Dendritic cell treated with granulocyte-macrophage colony-stimulating factor and Interleukin-4, amounts not matched to agents 40 ng/mL and 50 ng/mL, for 4 days (primary cell): Measurements from ENCODE around the gene ZBTB12.
A peak's percentile ranks its signal among the peaks of the same experiment; 100 is the strongest.
"Not testable (repeated sequence)": the region's sequence is repeated elsewhere in the genome, so short reads cannot be mapped to it uniquely, and the experiment has no call there.

ENCODE experiments used
- H3K27ac Mint-ChIP-seq: one replicate; pipeline ENCODE4 v1.8.0; 2022; ENCODE audit warnings: mild to moderate bottlenecking, mixed read lengths
- H3K27me3 Mint-ChIP-seq: one replicate; pipeline ENCODE4 v1.8.0; 2022; ENCODE audit warnings: mild to moderate bottlenecking, mixed read lengths
- H3K36me3 Mint-ChIP-seq: one replicate; pipeline ENCODE4 v1.8.0; 2022; ENCODE audit warnings: low read depth, mixed read lengths
- H3K4me1 Mint-ChIP-seq: one replicate; pipeline ENCODE4 v1.8.0; 2022; ENCODE audit warnings: low read depth, mixed read lengths
- H3K4me3 Mint-ChIP-seq: one replicate; pipeline ENCODE4 v1.8.0; 2022; ENCODE audit warnings: mild to moderate bottlenecking, moderate library complexity, mixed read lengths
- H3K9me3 Mint-ChIP-seq: one replicate; pipeline ENCODE4 v1.8.0; 2022; ENCODE audit warnings: mixed read lengths
- intact Hi-C: fragments of 100-400 bp; cut with micrococcal nuclease; formaldehyde crosslinking; loops from one replicate; pipeline ENCODE4 v1.15.0; 2022

Gene ZBTB12

DNA sequence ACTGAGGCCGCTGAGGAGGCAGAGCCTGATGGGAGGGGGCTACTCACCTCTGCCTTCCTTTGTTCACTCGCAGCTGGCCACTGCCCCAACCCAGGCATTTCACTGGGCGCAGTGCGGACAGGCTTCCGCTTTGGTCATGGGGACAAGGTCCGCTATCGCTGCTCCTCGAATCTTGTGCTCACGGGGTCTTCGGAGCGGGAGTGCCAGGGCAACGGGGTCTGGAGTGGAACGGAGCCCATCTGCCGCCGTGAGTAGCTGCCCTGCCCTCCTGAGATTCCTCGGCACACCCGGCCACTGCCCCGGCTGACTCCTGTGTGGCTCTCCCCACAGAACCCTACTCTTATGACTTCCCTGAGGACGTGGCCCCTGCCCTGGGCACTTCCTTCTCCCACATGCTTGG, 31.7 kb upstream of the ZBTB12 start:
- H3K27me3 Mint-ChIP-seq = peaks cover 13% of the 10 kb centered on the region
- H3K27ac Mint-ChIP-seq = peak overlapping the region; percentile 4
- no peaks in the 10 kb centered on the region for H3K9me3 Mint-ChIP-seq

DNA sequence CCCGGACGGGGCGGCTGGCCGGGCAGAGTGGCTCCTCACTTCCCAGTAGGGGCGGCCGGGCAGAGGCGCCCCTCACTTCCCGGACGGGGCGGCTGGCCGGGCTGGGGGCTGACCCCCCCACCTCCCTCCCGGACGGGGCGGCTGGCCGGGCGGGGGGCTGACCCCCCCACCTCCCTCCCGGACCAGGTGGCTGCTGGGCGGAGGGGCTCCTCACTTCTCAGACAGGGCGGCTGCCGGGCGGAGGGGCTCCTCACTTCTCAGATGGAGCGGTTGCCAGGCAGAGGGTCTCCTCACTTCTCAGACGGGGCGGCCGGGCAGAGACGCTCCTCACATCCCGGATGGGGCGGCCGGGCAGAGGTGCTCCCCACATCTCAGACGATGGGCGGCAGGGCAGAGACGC, 30.3 kb upstream of the ZBTB12 start:
- H3K36me3 Mint-ChIP-seq = peaks cover 69% of the 10 kb centered on the region
- H3K9me3 Mint-ChIP-seq, H3K4me3 Mint-ChIP-seq, intact Hi-C loops, H3K27ac Mint-ChIP-seq: not testable (repeated sequence)
- H3K27me3 Mint-ChIP-seq = peaks cover 13% of the 10 kb centered on the region
- peaks cover 52% of the 10 kb centered on the region for H3K4me1 Mint-ChIP-seq

More for the DNA sequence above, 31.7 kb upstream of the ZBTB12 start:
- H3K36me3 Mint-ChIP-seq = peaks cover 72% of the 10 kb centered on the region
- intact Hi-C loops = no loop called here
- H3K4me3 Mint-ChIP-seq = no peak overlapping the region
- peaks cover 38% of the 10 kb centered on the region for H3K4me1 Mint-ChIP-seq

DNA sequence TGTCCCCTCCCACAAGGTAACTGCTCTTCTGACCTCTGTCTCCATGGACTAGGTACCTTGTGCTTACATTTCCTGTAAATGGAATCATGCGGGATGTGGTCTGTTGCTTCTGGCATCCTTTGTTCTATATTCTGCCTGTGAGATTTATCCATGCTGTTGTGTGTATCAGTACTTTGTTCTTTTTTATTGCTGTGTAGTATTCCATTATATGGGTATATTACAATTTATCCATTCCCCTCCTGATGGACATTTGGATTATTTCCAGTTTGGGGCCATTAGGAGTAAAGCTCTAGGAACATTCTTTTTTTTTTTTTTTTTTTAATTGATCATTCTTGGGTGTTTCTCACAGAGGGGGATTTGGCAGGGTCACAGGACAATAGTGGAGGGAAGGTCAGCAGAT, 29.1 kb upstream of the ZBTB12 start:
- Mint-ChIP-seq H3K4me1 (peaks cover 55% of the 10 kb centered on the region), H3K27ac (no peak overlapping the region), H3K27me3 (peaks cover 13% of the 10 kb centered on the region), H3K9me3 (no peaks in the 10 kb centered on the region), H3K4me3 (no peak overlapping the region), H3K36me3 (peaks cover 57% of the 10 kb centered on the region)
- intact Hi-C loops = no loop called here

DNA sequence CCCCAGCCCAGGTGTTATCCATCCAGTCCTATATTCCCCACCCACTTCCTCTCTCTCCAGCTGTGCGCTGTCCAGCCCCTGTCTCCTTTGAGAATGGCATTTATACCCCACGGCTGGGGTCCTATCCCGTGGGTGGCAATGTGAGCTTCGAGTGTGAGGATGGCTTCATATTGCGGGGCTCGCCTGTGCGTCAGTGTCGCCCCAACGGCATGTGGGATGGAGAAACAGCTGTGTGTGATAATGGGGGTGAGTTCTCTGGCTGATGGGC, 26.7 kb upstream of the ZBTB12 start:
- peaks cover 7% of the 10 kb centered on the region for H3K27me3 Mint-ChIP-seq
- no peaks in the 10 kb centered on the region for H3K9me3 Mint-ChIP-seq
- peak overlapping the region; percentile 69 for H3K27ac Mint-ChIP-seq
- peaks cover 33% of the 10 kb centered on the region for H3K36me3 Mint-ChIP-seq
- H3K4me3 Mint-ChIP-seq = peak overlapping the region; percentile 90
- intact Hi-C loops = no loop called here
- peaks cover 48% of the 10 kb centered on the region for H3K4me1 Mint-ChIP-seq

DNA sequence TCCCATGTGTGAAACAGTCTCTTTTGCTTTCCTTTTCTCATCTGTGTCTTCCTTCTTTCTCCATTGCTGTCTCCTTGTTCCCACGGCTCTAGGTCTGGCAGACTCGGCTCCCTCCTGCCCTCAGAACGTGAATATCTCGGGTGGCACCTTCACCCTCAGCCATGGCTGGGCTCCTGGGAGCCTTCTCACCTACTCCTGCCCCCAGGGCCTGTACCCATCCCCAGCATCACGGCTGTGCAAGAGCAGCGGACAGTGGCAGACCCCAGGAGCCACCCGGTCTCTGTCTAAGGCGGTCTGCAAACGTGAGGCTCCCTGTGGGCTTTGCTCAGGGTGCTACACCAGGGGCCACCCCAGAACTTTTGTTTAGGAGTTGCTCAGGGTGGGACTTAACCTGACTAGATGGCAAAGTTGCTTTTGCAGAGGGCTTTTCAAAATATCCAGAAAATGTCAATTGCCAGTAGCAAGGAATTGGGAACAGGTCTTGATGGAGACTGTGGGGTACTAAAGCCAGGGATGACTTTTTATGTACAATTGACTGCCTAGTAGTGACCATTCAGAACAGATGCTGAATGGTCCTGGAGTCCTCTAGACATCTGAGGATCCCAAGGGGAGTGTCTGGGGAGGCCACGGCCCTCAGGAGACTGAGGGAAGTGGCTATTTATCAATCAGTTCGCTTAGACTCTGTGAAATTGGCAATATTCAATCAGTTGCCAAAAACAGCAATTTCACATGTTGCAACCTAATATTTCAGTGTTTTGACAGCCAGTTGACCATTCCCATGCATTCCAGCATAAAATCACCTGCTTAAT, 26.2 kb upstream of the ZBTB12 start:
- Mint-ChIP-seq H3K9me3 (no peaks in the 10 kb centered on the region), H3K27ac (peak overlapping the region; percentile 93), H3K27me3 (peaks cover 3% of the 10 kb centered on the region), H3K36me3 (peaks cover 28% of the 10 kb centered on the region), H3K4me1 (peaks cover 47% of the 10 kb centered on the region), H3K4me3 (peak overlapping the region; percentile 90)
- intact Hi-C loops = no loop called here

DNA sequence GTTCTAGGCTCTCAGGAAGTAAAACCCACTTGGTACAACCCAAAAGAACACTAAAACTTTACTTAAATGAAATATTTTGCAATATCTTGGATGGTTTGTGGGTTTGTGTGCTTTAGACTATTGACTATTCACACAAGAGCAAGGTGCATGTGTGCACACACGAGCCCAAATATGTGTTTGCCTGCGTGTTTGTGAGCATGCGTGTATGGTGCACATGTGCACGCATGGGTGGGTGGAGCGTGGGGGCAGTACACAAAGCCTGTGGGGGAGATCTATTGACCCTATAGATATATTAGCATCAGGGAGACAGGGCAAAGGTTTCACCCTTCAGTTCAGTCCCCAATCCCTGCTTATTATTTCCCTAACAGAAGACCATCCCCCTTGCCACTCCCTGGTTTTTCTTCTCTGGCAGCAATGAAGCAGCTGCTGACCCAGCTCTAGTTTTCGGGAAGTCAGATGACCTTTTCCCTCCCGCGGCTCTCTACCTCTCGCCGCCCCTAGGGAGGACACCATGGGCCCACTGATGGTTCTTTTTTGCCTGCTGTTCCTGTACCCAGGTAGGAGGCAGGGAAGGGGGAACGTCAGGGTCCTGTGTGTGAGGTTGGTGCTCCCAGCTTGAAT, 25.5 kb upstream of the ZBTB12 start, which contains the start of gene C2:
TSS of gene C2 (plus strand) at position 476 of the 621 bp plus-strand sequence. CDS start at position 512, 36 bp downstream.
- H3K27ac Mint-ChIP-seq = peak within 1 kb of the TSS; percentile 93
- no peaks in the 10 kb centered on the region for H3K9me3 Mint-ChIP-seq
- peaks cover 21% of the 10 kb centered on the region for H3K36me3 Mint-ChIP-seq
- peak within 1 kb of the TSS; percentile 90 for H3K4me3 Mint-ChIP-seq
- intact Hi-C loops = no loop called here
- peaks cover 54% of the 10 kb centered on the region for H3K4me1 Mint-ChIP-seq
- no peaks in the 10 kb centered on the region for H3K27me3 Mint-ChIP-seq

DNA sequence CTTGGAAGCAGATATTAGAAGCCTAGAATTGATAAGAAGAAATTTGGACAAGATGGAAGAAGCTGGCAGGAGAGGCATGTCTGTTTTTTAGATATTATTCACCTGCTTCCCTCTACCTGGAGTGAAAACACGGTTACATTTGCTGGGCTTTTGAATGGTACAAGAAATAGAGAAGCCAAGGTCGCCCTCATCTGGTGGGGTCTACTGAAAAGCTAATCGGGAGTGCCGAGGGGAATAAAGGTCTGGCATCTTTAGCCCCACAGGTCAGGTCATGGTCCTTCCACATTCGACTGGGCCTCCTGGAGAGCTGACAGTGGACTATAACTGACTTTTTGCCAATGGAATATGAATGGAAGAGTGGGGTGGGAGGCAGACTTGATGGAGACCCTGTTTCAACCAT, 21.1 kb upstream of the ZBTB12 start:
- Mint-ChIP-seq H3K9me3 (no peaks in the 10 kb centered on the region), H3K4me1 (peaks cover 66% of the 10 kb centered on the region), H3K27ac (no peak overlapping the region), H3K27me3 (no peaks in the 10 kb centered on the region), H3K36me3 (peaks cover 5% of the 10 kb centered on the region), H3K4me3 (no peak overlapping the region)
- intact Hi-C loops = no loop called here

DNA sequence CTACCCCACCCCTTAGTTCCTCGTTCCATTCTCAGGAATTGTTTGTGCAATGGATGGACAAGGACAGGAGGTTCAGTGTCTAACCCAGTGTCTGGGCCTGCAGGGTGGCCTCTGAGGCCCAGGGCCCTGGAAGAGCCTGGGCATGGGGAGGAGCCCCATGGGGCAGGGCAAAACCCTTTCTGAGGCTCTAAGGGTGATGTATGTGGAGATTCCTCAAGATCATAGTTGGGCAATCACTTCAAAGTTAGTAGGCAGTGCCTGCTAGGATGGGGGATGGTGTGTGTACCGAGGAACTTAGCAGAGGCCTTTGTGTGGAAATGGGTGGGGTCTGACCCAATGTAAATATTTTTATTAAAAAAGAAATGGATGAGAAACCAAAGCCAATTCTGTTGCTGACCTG, 18.9 kb upstream of the ZBTB12 start:
- Mint-ChIP-seq H3K27ac (peak overlapping the region; percentile 90), H3K27me3 (no peaks in the 10 kb centered on the region), H3K36me3 (no peaks in the 10 kb centered on the region), H3K9me3 (no peaks in the 10 kb centered on the region), H3K4me1 (peaks cover 57% of the 10 kb centered on the region), H3K4me3 (peak overlapping the region; percentile 1)
- intact Hi-C loops = no loop called here

DNA sequence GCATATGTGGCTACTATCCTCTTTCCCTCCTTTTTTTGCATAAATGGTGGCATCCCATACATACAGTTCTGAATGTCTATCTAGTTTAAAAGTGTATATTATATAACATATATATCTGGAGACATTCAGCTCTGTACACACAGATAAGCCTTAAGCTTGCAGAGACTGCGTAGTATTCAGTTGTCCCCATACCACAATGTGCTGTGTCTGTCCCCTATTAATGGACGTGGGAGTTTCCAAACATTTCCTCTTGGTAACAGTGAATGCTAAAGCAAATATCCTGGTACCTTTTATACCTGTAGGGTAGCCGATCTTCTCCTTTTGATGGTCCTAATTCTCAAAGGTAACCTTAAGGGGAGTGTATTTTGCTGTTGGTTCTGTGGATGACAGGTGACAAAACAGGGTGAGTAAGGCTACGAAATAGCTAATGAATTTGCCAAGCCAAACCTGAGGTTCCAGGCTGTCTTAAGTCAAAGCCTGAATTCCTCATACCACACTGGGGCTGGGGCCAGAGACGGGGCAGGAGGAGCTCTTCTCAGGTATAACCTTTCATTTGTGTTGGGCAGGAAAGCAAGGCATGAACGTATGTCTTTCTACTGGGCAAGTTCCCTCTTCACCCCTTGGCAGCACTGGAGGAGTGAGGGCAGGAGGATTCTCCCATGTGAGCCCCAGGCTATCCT, 17.9 kb upstream of the ZBTB12 start:
- intact Hi-C loops = no loop called here

DNA sequence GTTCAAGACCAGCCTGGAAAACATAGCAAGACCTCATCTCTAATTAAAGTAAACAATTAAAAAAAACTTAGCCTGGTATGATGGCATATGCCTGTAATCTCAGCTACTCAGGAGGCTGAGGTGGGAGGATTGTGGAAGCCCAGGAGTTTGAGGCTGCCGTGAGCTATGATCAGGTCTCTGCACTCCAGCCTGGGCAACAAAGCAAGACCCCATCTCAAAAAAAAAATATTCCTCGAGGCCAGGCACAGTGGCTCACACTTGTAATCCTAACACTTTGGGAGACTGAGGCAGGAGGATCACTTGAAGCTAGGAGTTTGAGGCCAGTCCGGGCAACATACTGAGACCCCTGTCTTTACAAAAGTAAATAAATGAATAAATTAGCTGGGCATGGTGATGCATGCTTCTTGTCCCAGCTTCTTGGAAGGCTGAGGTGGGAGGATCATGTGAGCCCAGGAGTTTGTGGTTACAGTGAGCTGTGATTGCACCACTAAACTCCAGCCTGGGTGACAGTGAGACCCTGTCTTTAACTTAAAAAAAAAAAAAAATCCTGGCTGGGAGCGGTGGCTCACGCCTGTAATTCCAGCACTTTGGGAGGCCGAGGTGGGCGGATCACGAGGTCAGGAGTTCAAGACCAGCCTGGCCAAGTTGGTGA, 16.3 kb upstream of the ZBTB12 start:
- Mint-ChIP-seq H3K27ac (peak overlapping the region; percentile 43), H3K9me3 (no peaks in the 10 kb centered on the region), H3K36me3 (no peaks in the 10 kb centered on the region), H3K27me3 (no peaks in the 10 kb centered on the region), H3K4me1 (peaks cover 59% of the 10 kb centered on the region), H3K4me3 (peak overlapping the region; percentile 13)
- intact Hi-C loops = no loop called here

More for the DNA sequence above, 17.9 kb upstream of the ZBTB12 start:
- H3K27ac Mint-ChIP-seq = peak overlapping the region; percentile 90
- H3K9me3 Mint-ChIP-seq = no peaks in the 10 kb centered on the region
- H3K4me1 Mint-ChIP-seq = peaks cover 59% of the 10 kb centered on the region
- no peaks in the 10 kb centered on the region for H3K36me3 Mint-ChIP-seq
- H3K27me3 Mint-ChIP-seq = no peaks in the 10 kb centered on the region
- no peak overlapping the region for H3K4me3 Mint-ChIP-seq

DNA sequence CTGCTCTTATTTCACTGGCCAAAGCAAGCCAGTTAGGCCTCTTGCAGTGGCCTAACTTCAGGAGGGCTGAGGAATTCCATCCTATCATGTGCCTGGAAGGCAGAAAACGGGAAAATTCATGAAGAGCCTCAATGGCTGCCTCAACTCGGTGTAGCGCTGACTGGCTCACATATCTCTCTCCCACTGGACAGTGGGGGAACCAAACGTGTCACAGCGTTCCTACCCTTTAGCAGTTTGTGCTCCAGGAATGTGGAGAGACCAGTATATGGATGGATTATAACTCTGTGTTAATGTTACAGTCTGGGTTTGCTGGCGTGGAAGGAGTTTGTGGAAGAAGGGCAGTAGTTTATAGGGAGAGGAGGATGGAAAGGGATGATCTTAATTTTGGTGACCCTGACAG, 13.9 kb upstream of the ZBTB12 start:
- H3K27ac Mint-ChIP-seq = peak overlapping the region; percentile 10
- peaks cover 47% of the 10 kb centered on the region for H3K4me1 Mint-ChIP-seq
- no peaks in the 10 kb centered on the region for H3K36me3 Mint-ChIP-seq

DNA sequence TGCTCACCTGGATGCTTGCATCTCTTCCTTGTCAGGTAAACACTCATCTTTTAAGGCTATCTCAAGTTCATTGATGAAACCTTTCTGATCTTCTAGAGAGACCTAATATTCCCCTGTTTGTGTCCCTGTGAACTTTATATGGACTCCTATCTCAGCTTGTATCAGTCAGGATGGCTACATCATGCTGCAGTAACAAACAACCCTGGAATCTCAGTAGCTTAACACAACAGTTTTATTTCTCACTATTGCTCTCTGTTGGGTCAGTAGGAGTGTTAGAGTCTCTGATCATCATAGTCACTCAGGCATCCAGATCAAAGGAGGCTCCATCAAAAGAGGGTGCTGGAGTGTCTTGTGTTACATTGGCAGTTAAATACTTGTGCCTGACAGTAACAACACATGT, 13.5 kb upstream of the ZBTB12 start:
- no peak overlapping the region for H3K4me3 Mint-ChIP-seq
- no peaks in the 10 kb centered on the region for H3K27me3 Mint-ChIP-seq

More for the DNA sequence above, 13.9 kb upstream of the ZBTB12 start:
- H3K9me3 Mint-ChIP-seq = no peaks in the 10 kb centered on the region
- no peak overlapping the region for H3K4me3 Mint-ChIP-seq
- intact Hi-C loops = no loop called here
- no peaks in the 10 kb centered on the region for H3K27me3 Mint-ChIP-seq

DNA sequence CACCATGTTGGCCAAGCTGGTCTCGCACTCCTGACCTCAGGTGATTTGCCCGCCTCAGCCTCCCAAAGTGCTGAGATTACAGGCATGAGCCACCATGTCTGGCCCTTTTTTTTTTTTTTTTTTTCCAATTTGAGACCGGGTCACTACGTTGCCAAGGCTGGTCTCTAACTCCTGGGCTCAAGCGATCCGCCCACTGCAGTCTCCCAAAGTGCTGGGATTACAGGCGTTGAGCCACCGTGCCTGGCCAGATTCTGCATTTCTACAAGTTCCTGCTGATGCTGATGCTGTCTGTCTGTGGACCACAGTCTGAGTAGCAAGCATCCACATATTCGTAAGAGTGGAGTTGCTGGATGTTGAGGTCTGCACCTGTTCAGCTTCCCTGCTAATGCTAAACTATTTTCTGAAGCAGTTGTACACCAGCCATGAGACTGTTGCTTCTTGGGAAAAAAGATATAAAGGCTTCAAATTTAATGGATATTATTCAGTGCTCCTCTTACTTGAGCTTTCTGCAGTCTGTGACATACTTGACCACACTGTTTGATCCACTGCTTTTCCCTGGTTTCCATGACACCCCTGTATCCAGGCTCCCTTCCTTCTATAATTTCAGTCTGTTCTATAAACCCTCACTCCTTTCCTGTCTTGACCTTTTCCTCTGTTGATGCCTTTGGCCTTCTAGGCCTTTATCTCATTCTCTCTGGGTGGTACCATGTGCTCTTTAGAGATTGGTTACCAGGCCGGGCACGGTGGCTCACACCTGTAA, 10.1 kb upstream of the ZBTB12 start:
- no peak overlapping the region for H3K4me3 Mint-ChIP-seq
- H3K27ac Mint-ChIP-seq = peak overlapping the region; percentile 33
- no peaks in the 10 kb centered on the region for H3K9me3 Mint-ChIP-seq
- H3K4me1 Mint-ChIP-seq = peaks cover 41% of the 10 kb centered on the region
- H3K36me3 Mint-ChIP-seq = no peaks in the 10 kb centered on the region
- intact Hi-C loops = no loop called here
- no peaks in the 10 kb centered on the region for H3K27me3 Mint-ChIP-seq

More for the DNA sequence above, 13.5 kb upstream of the ZBTB12 start:
- Mint-ChIP-seq H3K9me3 (no peaks in the 10 kb centered on the region), H3K27ac (peak overlapping the region; percentile 4), H3K4me1 (peaks cover 44% of the 10 kb centered on the region), H3K36me3 (no peaks in the 10 kb centered on the region)
- intact Hi-C loops = no loop called here
